HCT116 (cell line): ENCODE results near the gene KIAA1549. TPM values are rescaled to one million over a fixed set of nuclear protein-coding genes. Genes with fewer than 3 reads are reported as not detected.

Experiments used
- ATAC-seq: fragments of 200-7000 bp; cut with Tn5 transposase; 2 replicates; pipeline ENCODE4 v1.9.1; 2020; ENCODE audit warnings: mild to moderate bottlenecking, moderate library complexity
- BruUV-seq: library from RNA; stranded (reverse); fragments of 400-500 nt; replicated peaks from 2 replicates; lab custom pipeline; 2021; lab: Mats Ljungman, UMichigan
- CTCF ChIA-PET: fragments of 300-600 bp; sonication (Branson Sonifier 250); formaldehyde crosslinking; loops from one replicate; lab custom pipeline; 2021; ENCODE audit warnings: antibody characterized with exemption; lab: Charles Lee
- POLR2A ChIA-PET: fragments of 300-600, 350-600 bp; sonication (Branson Sonifier 250); formaldehyde crosslinking; loops from one replicate; lab custom pipeline; 2021; ENCODE audit warnings: antibody characterized with exemption; lab: Charles Lee
- RAD21 ChIA-PET, 2 experiments: fragments of 300-600 bp; sonication (Branson Sonifier 250); formaldehyde crosslinking; loops; one replicate each; lab custom pipeline; 2023; ENCODE audit warnings: low total read pairs in 2 of 2; ENCODE audit not compliant: uncharacterized antibody in 2 of 2, unreplicated experiment in 2 of 2, low non-redundant PET in 1 of 2; lab: Charles Lee
- DNase-seq: peaks from one replicate; pipeline ENCODE4 v3.0.0-alpha.2; 2010; ENCODE audit warnings: low read depth, low spot score
- H2AFZ ChIP-seq: fragments of 200-600 bp; shearing (Covaris generic), sonication (generic); 2 replicates; pipeline ENCODE4 v1.6.1; 2017; ENCODE audit warnings: low read depth, mixed run types, mixed read lengths, antibody characterized with exemption, low read length; ENCODE audit not compliant: poor library complexity, severe bottlenecking
- H3K27ac ChIP-seq: 2 replicates; pipeline ENCODE4 v1.5.1; 2012; ENCODE audit warnings: low read depth, low read length
- H3K27me3 ChIP-seq: fragments of 200-600 bp; sonication (generic); 2 replicates; pipeline ENCODE4 v1.6.1; 2016; ENCODE audit warnings: mixed run types, low read length, mixed read lengths; ENCODE audit not compliant: insufficient read depth
- H3K36me3 ChIP-seq, 2 experiments: fragments of 200-500 bp in 1 of 2; fragments of 200-600 bp in 1 of 2; sonication (Bioruptor generic) in 1 of 2; sonication (generic) in 1 of 2; 2 replicates each; pipeline versions ENCODE4 v1.5.1 to v1.6.1; 2014 to 2016; ENCODE audit warnings: low read length in 2 of 2, inconsistent platforms in 1 of 2, mixed read lengths in 1 of 2, mixed run types in 1 of 2; ENCODE audit not compliant: insufficient read depth in 2 of 2, control insufficient read depth in 1 of 2
- H3K4me1 ChIP-seq, 2 experiments: fragments of 200-600 bp in 1 of 2; sonication (generic) in 1 of 2; 2 replicates each; pipeline versions ENCODE4 v1.5.1 to v1.6.1; 2012 to 2017; ENCODE audit warnings: low read length in 2 of 2, inconsistent platforms in 1 of 2, mild to moderate bottlenecking in 1 of 2, mixed read lengths in 1 of 2, mixed run types in 1 of 2, moderate library complexity in 1 of 2; ENCODE audit not compliant: insufficient read depth in 2 of 2, control insufficient read depth in 1 of 2
- H3K4me2 ChIP-seq: fragments of 200-600 bp; sonication (generic); 2 replicates; pipeline ENCODE4 v1.6.1; 2017; ENCODE audit warnings: mixed run types, low read length, mixed read lengths
- H3K4me3 ChIP-seq, 2 experiments: fragments of 200-600 bp in 1 of 2; sonication (generic) in 1 of 2; replicated peaks in 1 of 2; 2 replicates each; pipeline ENCODE4 v1.5.1; 2011 to 2016; ENCODE audit warnings: low read length in 2 of 2, control low read depth in 1 of 2, low read depth in 1 of 2, mild to moderate bottlenecking in 1 of 2, mixed read lengths in 1 of 2, mixed run types in 1 of 2
- H3K79me2 ChIP-seq: fragments of 200-600 bp; sonication (generic); 2 replicates; pipeline ENCODE4 v1.6.1; 2017; ENCODE audit warnings: mild to moderate bottlenecking, mixed run types, low read length, moderate library complexity, mixed read lengths; ENCODE audit not compliant: insufficient read depth
- H3K9ac ChIP-seq: fragments of 200-600 bp; sonication (generic); 2 replicates; pipeline ENCODE4 v1.6.1; 2016; ENCODE audit warnings: low read length, mixed read lengths
- H3K9me2 ChIP-seq: fragments of 200-600 bp; sonication (generic), shearing (Covaris generic); 2 replicates; pipeline ENCODE4 v1.6.1; 2017; ENCODE audit warnings: mixed run types, mild to moderate bottlenecking, moderate library complexity; ENCODE audit not compliant: insufficient read depth
- H3K9me3 ChIP-seq, 2 experiments: fragments of 200-500 bp in 1 of 2; fragments of 200-600 bp in 1 of 2; sonication (Bioruptor generic) in 1 of 2; sonication (generic) in 1 of 2; 2 replicates each; pipeline ENCODE4 v1.6.1; 2014 to 2017; ENCODE audit warnings: low read length in 2 of 2, mixed read lengths in 2 of 2, inconsistent platforms in 1 of 2, low read depth in 1 of 2, mild to moderate bottlenecking in 1 of 2, mixed run types in 1 of 2, moderate library complexity in 1 of 2; ENCODE audit not compliant: control insufficient read depth in 1 of 2, insufficient read depth in 1 of 2
- H4K20me1 ChIP-seq: fragments of 200-600 bp; sonication (generic), shearing (Covaris generic); 2 replicates; pipeline ENCODE4 v1.6.1; 2017; ENCODE audit warnings: mixed run types, mild to moderate bottlenecking, moderate library complexity; ENCODE audit not compliant: insufficient read depth
- ATF3 ChIP-seq: IDR thresholded peaks from 2 replicates; pipeline ENCODE4 v1.6.1; 2012
- EZH2 ChIP-seq: fragments of 200-600 bp; sonication (generic); IDR thresholded peaks from 2 replicates; pipeline ENCODE4 v1.6.1; 2017; ENCODE audit warnings: antibody characterized with exemption, mixed run types
- EZH2phosphoT487 ChIP-seq: fragments of 200-600 bp; IDR thresholded peaks from 2 replicates; pipeline ENCODE4 v1.6.1; 2018; ENCODE audit warnings: antibody characterized with exemption, borderline replicate concordance
- POLR2A ChIP-seq: IDR thresholded peaks from 2 replicates; pipeline ENCODE4 v1.7.0; 2011; ENCODE audit warnings: borderline replicate concordance; ENCODE audit not compliant: insufficient read depth, insufficient read length; ENCODE audit errors: extremely low read depth
- POLR2AphosphoS5 ChIP-seq: IDR thresholded peaks from 2 replicates; pipeline ENCODE4 v1.6.1; 2011; ENCODE audit warnings: mild to moderate bottlenecking, low read depth, low read length, moderate library complexity
- SP1 ChIP-seq: IDR thresholded peaks from 2 replicates; pipeline ENCODE4 v1.6.1; 2012; ENCODE audit warnings: low read depth
- TCF7L2 ChIP-seq: IDR thresholded peaks from 2 replicates; pipeline ENCODE4 v1.7.0; 2011; ENCODE audit warnings: borderline replicate concordance, inconsistent platforms; ENCODE audit not compliant: insufficient read depth, insufficient read length; ENCODE audit errors: extremely low read depth
- YY1 ChIP-seq: IDR thresholded peaks from 2 replicates; pipeline ENCODE4 v1.6.1; 2011; ENCODE audit warnings: low read length, low read depth, moderate library complexity, mild to moderate bottlenecking; ENCODE audit not compliant: insufficient replicate concordance; ENCODE audit errors: extremely low read depth
- ZFX ChIP-seq: fragments of 450-650 bp; IDR thresholded peaks from 2 replicates; pipeline ENCODE4 v1.6.1; 2017
- ZNF274 ChIP-seq: fragments of 200-500 bp; sonication (Bioruptor generic); IDR thresholded peaks from 2 replicates; pipeline ENCODE4 v1.6.1; 2014; ENCODE audit warnings: mild to moderate bottlenecking, low read depth, low read length, inconsistent platforms
- intact Hi-C: fragments of 100-400 bp; cut with micrococcal nuclease; formaldehyde crosslinking; loops from 2 replicates; pipeline ENCODE4 v1.10.0; 2022
- total RNA-seq: library from RNA; stranded (reverse); gene quantifications from one replicate; pipeline ENCODE4 v1.2.1, GENCODE V29; 2021; ENCODE audit not compliant: unreplicated experiment
- TF ChIP-seq, protein P1 (sequence below): IDR thresholded peaks from 2 replicates; pipeline ENCODE4 v1.6.1; 2011; ENCODE audit warnings: mild to moderate bottlenecking, low read length, moderate library complexity; ENCODE audit not compliant: insufficient replicate concordance; ENCODE audit errors: extremely low read depth
- TF ChIP-seq, protein P2 (sequence below): IDR thresholded peaks from 2 replicates; pipeline ENCODE4 v1.6.1; 2012

Gene KIAA1549
- total RNA-seq, 1 experiment from 2014 or later = 3.9 TPM

DNA sequence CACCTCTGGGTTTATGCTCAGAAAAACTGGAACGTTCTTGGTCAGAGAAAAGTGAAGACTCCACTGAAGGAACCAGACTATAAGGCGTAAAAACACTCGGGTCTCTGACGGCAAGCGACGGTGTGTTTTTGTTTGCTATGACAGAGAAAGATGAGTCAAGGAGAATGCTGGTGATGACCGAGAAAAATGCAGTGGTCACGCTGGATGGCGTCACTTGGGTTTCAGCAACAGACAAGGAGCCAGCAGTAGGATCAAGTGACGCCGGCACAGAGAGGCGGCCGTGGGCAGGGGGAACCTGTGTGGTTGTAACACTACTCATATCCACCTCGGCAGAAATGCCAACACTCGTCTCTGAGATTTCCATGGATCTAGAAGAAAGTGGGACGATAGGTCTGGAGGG is 63.4 kb downstream of the KIAA1549 start:
- Histone ChIP-seq H3K4me1 (peaks cover 0 to 5% of the 10 kb centered on the region in 2 experiments; a peak in 1 of 4 replicates), H2AFZ (no peak overlapping the region), H3K9ac (no peak overlapping the region), H3K27me3 (no peaks in the 10 kb centered on the region), H3K36me3 (no peaks in the 10 kb centered on the region; a peak in 1 of 4 replicates), H3K79me2 (no peaks in the 10 kb centered on the region), H3K4me3 (no peak overlapping the region), H3K27ac (no peak overlapping the region), H3K4me2 (no peak overlapping the region), H3K9me3 (no peaks in the 10 kb centered on the region), H3K9me2 (no peaks in the 10 kb centered on the region)
- ChIA-PET RAD21 (no interaction called here), CTCF (no interaction called here), POLR2A (no interaction called here)
- DNase-seq = no peak
- no peak for ATAC-seq
- BruUV-seq = no TSS peak
- TF ChIP-seq EZH2phosphoT487 = no peak
- TF ChIP-seq EZH2 = no peak
- TF ChIP-seq POLR2AphosphoS5 = no peak
- TF ChIP-seq, protein P1, sequence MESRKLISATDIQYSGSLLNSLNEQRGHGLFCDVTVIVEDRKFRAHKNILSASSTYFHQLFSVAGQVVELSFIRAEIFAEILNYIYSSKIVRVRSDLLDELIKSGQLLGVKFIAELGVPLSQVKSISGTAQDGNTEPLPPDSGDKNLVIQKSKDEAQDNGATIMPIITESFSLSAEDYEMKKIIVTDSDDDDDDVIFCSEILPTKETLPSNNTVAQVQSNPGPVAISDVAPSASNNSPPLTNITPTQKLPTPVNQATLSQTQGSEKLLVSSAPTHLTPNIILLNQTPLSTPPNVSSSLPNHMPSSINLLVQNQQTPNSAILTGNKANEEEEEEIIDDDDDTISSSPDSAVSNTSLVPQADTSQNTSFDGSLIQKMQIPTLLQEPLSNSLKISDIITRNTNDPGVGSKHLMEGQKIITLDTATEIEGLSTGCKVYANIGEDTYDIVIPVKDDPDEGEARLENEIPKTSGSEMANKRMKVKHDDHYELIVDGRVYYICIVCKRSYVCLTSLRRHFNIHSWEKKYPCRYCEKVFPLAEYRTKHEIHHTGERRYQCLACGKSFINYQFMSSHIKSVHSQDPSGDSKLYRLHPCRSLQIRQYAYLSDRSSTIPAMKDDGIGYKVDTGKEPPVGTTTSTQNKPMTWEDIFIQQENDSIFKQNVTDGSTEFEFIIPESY = no peak
- TF ChIP-seq POLR2A = no peak
- no peak for TF ChIP-seq SP1
- TF ChIP-seq TCF7L2 = no peak
- no peak for TF ChIP-seq ZFX
- no peak for TF ChIP-seq YY1
- TF ChIP-seq, protein P2, sequence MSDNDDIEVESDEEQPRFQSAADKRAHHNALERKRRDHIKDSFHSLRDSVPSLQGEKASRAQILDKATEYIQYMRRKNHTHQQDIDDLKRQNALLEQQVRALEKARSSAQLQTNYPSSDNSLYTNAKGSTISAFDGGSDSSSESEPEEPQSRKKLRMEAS = no peak
- no peak for TF ChIP-seq ZNF274
- no peak for TF ChIP-seq ATF3
- TF ChIP-seq, all 23 proteins: peak for 0
- intact Hi-C loops = no loop called here
- H4K20me1 ChIP-seq = no peaks in the 10 kb centered on the region; the same call in 1 of the 2 replicates
